HT1080 (cell line): ENCODE results near the gene BAG1. TPM values are rescaled to one million over a fixed set of nuclear protein-coding genes. Genes with fewer than 3 reads are reported as not detected.
A peak's percentile ranks its signal among the peaks of the same experiment; 100 is the strongest.

Source experiments
- DNase-seq: peaks from one replicate; pipeline ENCODE4 v3.0.0-alpha.2; 2015; ENCODE audit warnings: low read depth
- total RNA-seq: library from RNA; depleted of rRNA; stranded (reverse); fragments of >200 nt; shearing (Covaris generic); gene quantifications from 2 replicates; pipeline ENCODE4 v1.2.3, GENCODE V29; 2014

BAG1 gene
- total RNA-seq, 1 experiment from 2014 or later = 65.7 TPM

GRCh38 chr9:33244137-33244784 is 20.2 kb downstream of the BAG1 start:
- no peak for DNase-seq

- DNase-seq = no peak
These were observed 21.8 kb downstream of the BAG1 start for GRCh38 chr9:33242609-33243134.

- no peak for DNase-seq
These were observed 23.2 kb downstream of the BAG1 start for GRCh38 chr9:33241298-33241697.

GRCh38 chr9:33239921-33240320 is 24.6 kb downstream of the BAG1 start, which contains the start of gene SPINK4:
SPINK4 (plus strand) TSS chr9:33240167; CDS start chr9:33240209, 42 bp downstream.
- DNase-seq = no peak

- DNase-seq = no peak
These were observed 27.9 kb downstream of the BAG1 start for GRCh38 chr9:33236571-33236970.

- no peak for DNase-seq
These were observed 29.7 kb downstream of the BAG1 start for GRCh38 chr9:33234511-33235467.

- peak; percentile 97 for DNase-seq
These were observed 30.7 kb downstream of the BAG1 start for GRCh38 chr9:33233626-33234342.

- DNase-seq = no peak
These were observed 31.7 kb downstream of the BAG1 start for GRCh38 chr9:33232815-33233214.

GRCh38 chr9:33231623-33231942 is 32.9 kb downstream of the BAG1 start:
- DNase-seq = no peak

- no peak for DNase-seq
These were observed 33.5 kb downstream of the BAG1 start for GRCh38 chr9:33230756-33231622.

- no peak for DNase-seq
These were observed 35.0 kb downstream of the BAG1 start for GRCh38 chr9:33229359-33230114.

- no peak for DNase-seq
These were observed 35.9 kb downstream of the BAG1 start for GRCh38 chr9:33228606-33229005.

- DNase-seq = no peak
These were observed 36.8 kb downstream of the BAG1 start for GRCh38 chr9:33227741-33228140.

- no peak for DNase-seq
These were observed 37.5 kb downstream of the BAG1 start for GRCh38 chr9:33227008-33227398.

- DNase-seq = peak; percentile 72
These were observed 39.0 kb downstream of the BAG1 start for GRCh38 chr9:33225319-33226147.

- no peak for DNase-seq
These were observed 40.8 kb downstream of the BAG1 start for GRCh38 chr9:33223696-33224095.

GRCh38 chr9:33222031-33222430 is 42.5 kb downstream of the BAG1 start:
- no peak for DNase-seq

- no peak for DNase-seq
These were observed 43.0 kb downstream of the BAG1 start for GRCh38 chr9:33221568-33221884.
